HepG2 (cell line): ENCODE measurements around the gene ZKSCAN1. TPM values are rescaled to one million over a fixed set of nuclear protein-coding genes. Genes with fewer than 3 reads are reported as not detected.

Experiments used
- ATF6 ChIP-seq: sonication (generic); formaldehyde crosslinking; conservative IDR thresholded peaks from 2 replicates; pipeline ENCODE4 v1.4.0; 2020; ENCODE audit warnings: missing genetic modification reagents
- DPF2 ChIP-seq: sonication (generic); formaldehyde crosslinking; IDR thresholded peaks from 2 replicates; pipeline ENCODE4 v1.4.0; 2020; ENCODE audit warnings: mild to moderate bottlenecking, low read depth, missing genetic modification reagents, borderline replicate concordance
- KLF16 ChIP-seq, 2 experiments: sonication (generic) in 1 of 2; formaldehyde crosslinking in 1 of 2; IDR thresholded peaks; 2 replicates each; pipeline versions ENCODE4 v1.6.1 to v1.8.0; 2016 to 2023; ENCODE audit warnings: missing genetic modification reagents in 2 of 2, missing compliant biosample characterization in 1 of 2
- ZBTB10 ChIP-seq: sonication (generic); formaldehyde crosslinking; IDR thresholded peaks from 2 replicates; pipeline ENCODE4 v1.4.0; 2020; ENCODE audit warnings: missing genetic modification reagents, borderline replicate concordance
- ZFP90 ChIP-seq: sonication (generic); formaldehyde crosslinking; IDR thresholded peaks from 2 replicates; pipeline ENCODE4 v1.8.0; 2022; ENCODE audit warnings: missing genetic modification reagents, mild to moderate bottlenecking, inconsistent platforms, borderline replicate concordance
- ZNF503 ChIP-seq: sonication (generic); formaldehyde crosslinking; IDR thresholded peaks from 2 replicates; pipeline ENCODE4 v1.4.0; 2020; ENCODE audit warnings: missing genetic modification reagents
- ZNF660 ChIP-seq: sonication (generic); formaldehyde crosslinking; IDR thresholded peaks from 2 replicates; pipeline ENCODE4 v1.5.1; 2020; ENCODE audit warnings: mild to moderate bottlenecking, low read depth, missing genetic modification reagents, borderline replicate concordance
- ZNF687 ChIP-seq: sonication (generic); formaldehyde crosslinking; IDR thresholded peaks from 2 replicates; pipeline ENCODE4 v1.5.1; 2020; ENCODE audit warnings: mild to moderate bottlenecking, missing genetic modification reagents, moderate library complexity
- ZNF770 ChIP-seq: sonication (generic); formaldehyde crosslinking; IDR thresholded peaks from 2 replicates; pipeline ENCODE4 v1.5.0; 2020; ENCODE audit warnings: mild to moderate bottlenecking, missing genetic modification reagents
- polyA plus RNA-seq, 8 experiments: library from polyadenylated mRNA; depleted of rRNA in 3 of 8; stranded (reverse) in 7 of 8; unstranded in 1 of 8; fragments of >200 nt; fragmentation: Illumina TruSeq in 4 of 8; extraction: Trizol in 4 of 8; gene quantifications; 2 replicates each; pipeline versions ENCODE4 v1.2.1 to v1.2.3, GENCODE V29; 2011 to 2016; ENCODE audit warnings: low read depth in 4 of 8, missing spikeins in 1 of 8, mixed read lengths in 1 of 8; ENCODE audit not compliant: insufficient read depth in 1 of 8
- total RNA-seq, 5 experiments: library from RNA; depleted of rRNA; stranded (reverse); fragments of >200 nt; fragmentation: Illumina TruSeq; extraction: Trizol; gene quantifications; 2 replicates each; pipeline ENCODE4 v1.2.3, GENCODE V29; 2016; ENCODE audit warnings: low read depth in 1 of 5

ZKSCAN1 gene
- total and polyA plus RNA-seq, 2 of the 13 experiments (the other 11 are each of a cell fraction or from before 2014, with no cell fraction given), result 46.4 to 60.6 TPM

- TF ChIP-seq ZNF770 (CRISPR knock-in tag), result no peak; the same call in 1 of the 2 replicates
- TF ChIP-seq ATF6 (CRISPR knock-in tag), result no peak
- TF ChIP-seq ZNF503 (CRISPR knock-in tag), result peak; percentile 44
- TF ChIP-seq ZBTB10 (CRISPR knock-in tag), result 0 out of 2 replicates have a peak, but pooled peaks have one; percentile 60
- peak; percentile 91 to 95 for TF ChIP-seq KLF16 (CRISPR knock-in tag; IDR thresholded peaks at IDR 0.05)
- TF ChIP-seq ZNF660 (CRISPR knock-in tag), result no peak
- no peak for TF ChIP-seq DPF2 (CRISPR knock-in tag)
- TF ChIP-seq ZFP90 (CRISPR knock-in tag), result peak; percentile 69
- peak; percentile 100 for TF ChIP-seq ZNF687 (CRISPR knock-in tag)
Observed at GRCh38 chr7:100088621-100089457, 73.4 kb downstream of the ZKSCAN1 start, which contains the start of gene COPS6 (continued).
